SK-N-SH treated with all-trans-retinoic acid at 6 μM for 48 hours (cell line): Measurements from ENCODE around the gene CD40.
A peak's percentile ranks its signal among the peaks of the same experiment; 100 is the strongest.

Experiments
- ATAC-seq: fragments of 200-7000 bp; cut with Tn5 transposase; 3 replicates; pipeline ENCODE4 v1.9.1; 2020; ENCODE audit warnings: mild to moderate bottlenecking, moderate library complexity
- ARNTL ChIP-seq: fragments of 450-650 bp; formaldehyde crosslinking; IDR thresholded peaks from 2 replicates; pipeline ENCODE4 v1.5.0; 2020; ENCODE audit warnings: low read depth, mild to moderate bottlenecking, moderate library complexity, borderline replicate concordance
- BACH2 ChIP-seq: fragments of 250-450 bp; sonication (Bioruptor Pico); IDR thresholded peaks from 2 replicates; pipeline ENCODE4 v1.9.0; 2021; ENCODE audit warnings: mild to moderate bottlenecking, borderline replicate concordance
- CSDC2 ChIP-seq: fragments of 250-450 bp; sonication (Bioruptor Pico); IDR thresholded peaks from 2 replicates; pipeline ENCODE4 v1.5.0; 2020; ENCODE audit warnings: mild to moderate bottlenecking, moderate library complexity
- ESRRG ChIP-seq: fragments of 250-450 bp; sonication (Bioruptor Pico); IDR thresholded peaks from 2 replicates; pipeline ENCODE4 v1.6.1; 2021; ENCODE audit warnings: mild to moderate bottlenecking
- GLIS3 ChIP-seq: fragments of 250-450 bp; sonication (Bioruptor Pico); IDR thresholded peaks from 2 replicates; pipeline ENCODE4 v1.5.0; 2020; ENCODE audit warnings: mild to moderate bottlenecking, moderate library complexity
- ISL1 ChIP-seq: fragments of 250-450 bp; sonication (Bioruptor Pico); IDR thresholded peaks from 2 replicates; pipeline ENCODE4 v2.1.2; 2022; ENCODE audit warnings: mild to moderate bottlenecking, moderate library complexity
- OSR1 ChIP-seq: fragments of 250-450 bp; sonication (Bioruptor Pico); IDR thresholded peaks from 2 replicates; pipeline ENCODE4 v1.8.0; 2022; ENCODE audit warnings: moderate library complexity, mild to moderate bottlenecking, inconsistent platforms
- SNAI2 ChIP-seq: fragments of 250-450 bp; sonication (Bioruptor Pico); IDR thresholded peaks from 2 replicates; pipeline ENCODE4 v1.5.0; 2020; ENCODE audit warnings: mild to moderate bottlenecking, moderate library complexity
- TCF4 ChIP-seq: fragments of 250-450 bp; sonication (Bioruptor Pico); IDR thresholded peaks from 2 replicates; pipeline ENCODE4 v1.8.0; 2021; ENCODE audit warnings: mild to moderate bottlenecking, moderate library complexity, borderline replicate concordance
- TOX ChIP-seq: fragments of 250-450 bp; sonication (Bioruptor Pico); IDR thresholded peaks from 2 replicates; pipeline ENCODE4 v1.8.0; 2021; ENCODE audit warnings: mild to moderate bottlenecking, moderate library complexity, borderline replicate concordance
- ZC3H10 ChIP-seq: fragments of 250-450 bp; sonication (Bioruptor Pico); IDR thresholded peaks from 2 replicates; pipeline ENCODE4 v1.5.1; 2021; ENCODE audit warnings: mild to moderate bottlenecking, moderate library complexity
- ZFP3 ChIP-seq: fragments of 250-450 bp; sonication (Bioruptor Pico); IDR thresholded peaks from 2 replicates; pipeline ENCODE4 v1.5.0; 2020; ENCODE audit warnings: mild to moderate bottlenecking, moderate library complexity
- ZFP30 ChIP-seq: fragments of 450-650 bp; formaldehyde crosslinking; IDR thresholded peaks from 2 replicates; pipeline ENCODE4 v1.5.0; 2022; ENCODE audit warnings: mild to moderate bottlenecking, moderate library complexity
- ZNF565 ChIP-seq: fragments of 450-650 bp; formaldehyde crosslinking; conservative IDR thresholded peaks from 2 replicates; pipeline ENCODE4 v1.5.0; 2020; ENCODE audit warnings: low read depth, mild to moderate bottlenecking, moderate library complexity
- ZNF70 ChIP-seq: fragments of 450-650 bp; formaldehyde crosslinking; IDR thresholded peaks from 2 replicates; pipeline ENCODE4 v1.5.0; 2020; ENCODE audit warnings: mild to moderate bottlenecking, moderate library complexity
- ZNF8 ChIP-seq: fragments of 450-650 bp; formaldehyde crosslinking; IDR thresholded peaks from 2 replicates; pipeline ENCODE4 v1.5.0; 2020; ENCODE audit warnings: mild to moderate bottlenecking, moderate library complexity
- TF ChIP-seq, protein P1 (sequence below): fragments of 250-450 bp; sonication (Bioruptor Pico); IDR thresholded peaks from 2 replicates; pipeline ENCODE4 v1.5.0; 2020; ENCODE audit warnings: mild to moderate bottlenecking, moderate library complexity
- TF ChIP-seq, protein P2 (sequence below): fragments of 250-450 bp; sonication (Bioruptor Pico); IDR thresholded peaks from 2 replicates; pipeline ENCODE4 v1.5.1; 2020; ENCODE audit warnings: low read depth, mild to moderate bottlenecking, moderate library complexity
- TF ChIP-seq, protein P3 (sequence below): fragments of 250-450 bp; sonication (Bioruptor Pico); IDR thresholded peaks from 2 replicates; pipeline ENCODE4 v1.5.1; 2021; ENCODE audit warnings: mild to moderate bottlenecking, moderate library complexity
- TF ChIP-seq, protein P4 (sequence below): fragments of 250-450 bp; sonication (Bioruptor Pico); IDR thresholded peaks from 2 replicates; pipeline ENCODE4 v1.8.0; 2021; ENCODE audit warnings: low read depth, mild to moderate bottlenecking, moderate library complexity, borderline replicate concordance
- TF ChIP-seq, protein P5 (sequence below): fragments of 250-450 bp; sonication (Bioruptor Pico); IDR thresholded peaks from 2 replicates; pipeline ENCODE4 v1.8.0; 2020; ENCODE audit warnings: mild to moderate bottlenecking, moderate library complexity, borderline replicate concordance

CD40 gene

DNA sequence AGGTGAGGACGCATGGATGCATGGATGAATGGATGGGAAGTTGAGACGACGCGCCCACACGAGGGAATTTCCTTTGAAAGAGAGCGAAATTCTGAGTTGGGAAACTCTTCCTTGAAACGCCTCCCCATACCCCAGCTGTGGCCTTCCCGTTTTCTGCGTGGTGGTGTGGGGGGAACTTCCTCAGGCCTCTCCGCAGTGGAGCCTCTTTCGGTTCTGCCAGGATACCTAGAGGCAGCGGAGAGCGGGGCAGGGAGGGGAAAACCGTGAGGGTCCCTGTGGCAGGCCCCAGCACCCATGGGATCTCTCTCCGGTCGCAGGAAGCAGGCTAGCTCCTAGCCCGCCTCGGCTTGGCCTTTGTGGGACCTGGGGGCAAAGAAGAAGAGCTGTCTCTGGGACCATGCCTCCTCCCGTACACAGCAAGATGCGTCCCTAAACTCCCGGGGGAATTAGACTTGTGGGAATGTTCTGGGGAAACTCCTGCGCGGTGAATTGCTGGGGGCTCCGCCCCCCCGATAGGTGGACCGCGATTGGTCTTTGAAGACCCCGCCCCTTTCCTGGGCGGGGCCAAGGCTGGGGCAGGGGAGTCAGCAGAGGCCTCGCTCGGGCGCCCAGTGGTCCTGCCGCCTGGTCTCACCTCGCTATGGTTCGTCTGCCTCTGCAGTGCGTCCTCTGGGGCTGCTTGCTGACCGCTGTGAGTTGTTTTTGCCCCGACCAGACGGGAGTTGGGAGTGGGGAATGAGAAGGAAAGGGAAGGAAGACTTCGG, at the start of gene CD40:
Gene CD40, plus strand, starts transcription at position 611 of the 764 bp plus-strand sequence. Its CDS starts 30 bp downstream, at position 641.
- TF ChIP-seq, protein P1, sequence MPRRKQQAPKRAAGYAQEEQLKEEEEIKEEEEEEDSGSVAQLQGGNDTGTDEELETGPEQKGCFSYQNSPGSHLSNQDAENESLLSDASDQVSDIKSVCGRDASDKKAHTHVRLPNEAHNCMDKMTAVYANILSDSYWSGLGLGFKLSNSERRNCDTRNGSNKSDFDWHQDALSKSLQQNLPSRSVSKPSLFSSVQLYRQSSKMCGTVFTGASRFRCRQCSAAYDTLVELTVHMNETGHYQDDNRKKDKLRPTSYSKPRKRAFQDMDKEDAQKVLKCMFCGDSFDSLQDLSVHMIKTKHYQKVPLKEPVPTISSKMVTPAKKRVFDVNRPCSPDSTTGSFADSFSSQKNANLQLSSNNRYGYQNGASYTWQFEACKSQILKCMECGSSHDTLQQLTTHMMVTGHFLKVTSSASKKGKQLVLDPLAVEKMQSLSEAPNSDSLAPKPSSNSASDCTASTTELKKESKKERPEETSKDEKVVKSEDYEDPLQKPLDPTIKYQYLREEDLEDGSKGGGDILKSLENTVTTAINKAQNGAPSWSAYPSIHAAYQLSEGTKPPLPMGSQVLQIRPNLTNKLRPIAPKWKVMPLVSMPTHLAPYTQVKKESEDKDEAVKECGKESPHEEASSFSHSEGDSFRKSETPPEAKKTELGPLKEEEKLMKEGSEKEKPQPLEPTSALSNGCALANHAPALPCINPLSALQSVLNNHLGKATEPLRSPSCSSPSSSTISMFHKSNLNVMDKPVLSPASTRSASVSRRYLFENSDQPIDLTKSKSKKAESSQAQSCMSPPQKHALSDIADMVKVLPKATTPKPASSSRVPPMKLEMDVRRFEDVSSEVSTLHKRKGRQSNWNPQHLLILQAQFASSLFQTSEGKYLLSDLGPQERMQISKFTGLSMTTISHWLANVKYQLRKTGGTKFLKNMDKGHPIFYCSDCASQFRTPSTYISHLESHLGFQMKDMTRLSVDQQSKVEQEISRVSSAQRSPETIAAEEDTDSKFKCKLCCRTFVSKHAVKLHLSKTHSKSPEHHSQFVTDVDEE (CRISPR knock-in tag) = no peak
- no peak for TF ChIP-seq CSDC2
- ATAC-seq = no peak

DNA sequence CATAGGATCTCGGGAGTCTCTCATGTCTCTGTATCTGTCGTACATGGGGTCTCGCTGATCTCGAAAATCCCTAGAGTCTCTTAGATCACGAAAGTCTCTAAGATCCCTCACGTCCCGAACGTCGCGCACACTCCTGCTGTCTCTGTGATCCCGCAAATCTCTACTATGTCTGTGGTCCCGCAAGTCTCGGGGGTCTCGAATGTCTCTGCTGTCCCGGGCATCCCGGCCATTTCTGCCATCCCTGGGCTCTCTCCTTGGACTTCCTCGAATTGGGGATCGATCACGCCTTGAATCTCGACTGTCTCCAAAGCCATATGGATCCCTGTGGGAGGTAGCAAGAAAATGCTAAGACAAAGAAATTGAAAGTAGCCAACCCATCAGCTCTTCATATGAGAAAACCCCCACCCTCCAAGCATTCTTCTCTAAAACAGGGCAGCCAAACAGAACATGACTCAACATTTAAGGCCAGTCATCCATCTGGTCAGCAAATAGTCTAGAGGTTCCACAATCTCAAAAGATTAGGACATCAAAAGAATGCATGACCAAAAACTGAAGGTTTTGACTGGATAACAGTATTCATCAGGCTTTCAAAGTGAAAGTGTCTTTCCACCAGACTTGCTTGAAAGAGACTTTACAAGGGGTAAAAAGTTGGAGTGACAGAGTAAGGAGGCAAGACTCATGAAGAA, 47.8 kb upstream of the CD40 start:
- no peak for TF ChIP-seq ZC3H10 (CRISPR knock-in tag)
- no peak for TF ChIP-seq ZNF8
- no peak for TF ChIP-seq ZFP3 (CRISPR knock-in tag)
- TF ChIP-seq, protein P1 (CRISPR knock-in tag) = no peak
- no peak for TF ChIP-seq GLIS3
- TF ChIP-seq ZNF565 (CRISPR knock-in tag) = no peak
- TF ChIP-seq, protein P2, sequence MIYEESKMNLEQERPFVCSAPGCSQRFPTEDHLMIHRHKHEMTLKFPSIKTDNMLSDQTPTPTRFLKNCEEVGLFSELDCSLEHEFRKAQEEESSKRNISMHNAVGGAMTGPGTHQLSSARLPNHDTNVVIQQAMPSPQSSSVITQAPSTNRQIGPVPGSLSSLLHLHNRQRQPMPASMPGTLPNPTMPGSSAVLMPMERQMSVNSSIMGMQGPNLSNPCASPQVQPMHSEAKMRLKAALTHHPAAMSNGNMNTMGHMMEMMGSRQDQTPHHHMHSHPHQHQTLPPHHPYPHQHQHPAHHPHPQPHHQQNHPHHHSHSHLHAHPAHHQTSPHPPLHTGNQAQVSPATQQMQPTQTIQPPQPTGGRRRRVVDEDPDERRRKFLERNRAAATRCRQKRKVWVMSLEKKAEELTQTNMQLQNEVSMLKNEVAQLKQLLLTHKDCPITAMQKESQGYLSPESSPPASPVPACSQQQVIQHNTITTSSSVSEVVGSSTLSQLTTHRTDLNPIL (CRISPR knock-in tag) = no peak
- TF ChIP-seq, protein P3, sequence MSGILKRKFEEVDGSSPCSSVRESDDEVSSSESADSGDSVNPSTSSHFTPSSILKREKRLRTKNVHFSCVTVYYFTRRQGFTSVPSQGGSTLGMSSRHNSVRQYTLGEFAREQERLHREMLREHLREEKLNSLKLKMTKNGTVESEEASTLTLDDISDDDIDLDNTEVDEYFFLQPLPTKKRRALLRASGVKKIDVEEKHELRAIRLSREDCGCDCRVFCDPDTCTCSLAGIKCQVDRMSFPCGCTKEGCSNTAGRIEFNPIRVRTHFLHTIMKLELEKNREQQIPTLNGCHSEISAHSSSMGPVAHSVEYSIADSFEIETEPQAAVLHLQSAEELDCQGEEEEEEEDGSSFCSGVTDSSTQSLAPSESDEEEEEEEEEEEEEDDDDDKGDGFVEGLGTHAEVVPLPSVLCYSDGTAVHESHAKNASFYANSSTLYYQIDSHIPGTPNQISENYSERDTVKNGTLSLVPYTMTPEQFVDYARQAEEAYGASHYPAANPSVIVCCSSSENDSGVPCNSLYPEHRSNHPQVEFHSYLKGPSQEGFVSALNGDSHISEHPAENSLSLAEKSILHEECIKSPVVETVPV (CRISPR knock-in tag) = no peak
- no peak for TF ChIP-seq ESRRG (CRISPR knock-in tag)
- no peak for TF ChIP-seq SNAI2 (CRISPR knock-in tag)
- TF ChIP-seq ARNTL = no peak
- no peak for TF ChIP-seq ZNF70 (CRISPR knock-in tag)
- TF ChIP-seq BACH2 (CRISPR knock-in tag) = no peak
- no peak for TF ChIP-seq ISL1 (CRISPR knock-in tag)
- no peak for TF ChIP-seq TCF4 (CRISPR knock-in tag)
- TF ChIP-seq OSR1 = no peak
- ATAC-seq = no peak; the same call in 1 of the 3 replicates

DNA sequence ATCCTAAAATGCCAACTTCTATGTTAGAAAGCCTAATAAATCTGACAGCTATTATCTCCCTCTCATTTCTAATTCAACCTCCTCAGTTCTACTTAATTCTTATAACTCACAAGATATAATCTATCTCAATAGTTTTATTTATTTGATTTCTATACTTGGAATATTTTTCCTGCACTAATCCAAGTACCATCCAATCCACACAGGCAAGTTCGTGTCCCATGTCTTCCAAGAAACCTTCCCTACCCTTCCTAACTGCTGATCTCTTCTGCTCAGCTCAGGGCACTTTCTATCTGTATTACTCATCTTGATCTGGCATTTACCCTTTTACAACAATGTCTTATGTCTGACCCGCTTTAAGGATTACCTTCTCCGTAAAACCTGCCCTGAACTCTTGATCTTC, 46.5 kb upstream of the CD40 start:
- peak; percentile 47; the same call in 1 of the 3 replicates for ATAC-seq
- TF ChIP-seq, protein P4, sequence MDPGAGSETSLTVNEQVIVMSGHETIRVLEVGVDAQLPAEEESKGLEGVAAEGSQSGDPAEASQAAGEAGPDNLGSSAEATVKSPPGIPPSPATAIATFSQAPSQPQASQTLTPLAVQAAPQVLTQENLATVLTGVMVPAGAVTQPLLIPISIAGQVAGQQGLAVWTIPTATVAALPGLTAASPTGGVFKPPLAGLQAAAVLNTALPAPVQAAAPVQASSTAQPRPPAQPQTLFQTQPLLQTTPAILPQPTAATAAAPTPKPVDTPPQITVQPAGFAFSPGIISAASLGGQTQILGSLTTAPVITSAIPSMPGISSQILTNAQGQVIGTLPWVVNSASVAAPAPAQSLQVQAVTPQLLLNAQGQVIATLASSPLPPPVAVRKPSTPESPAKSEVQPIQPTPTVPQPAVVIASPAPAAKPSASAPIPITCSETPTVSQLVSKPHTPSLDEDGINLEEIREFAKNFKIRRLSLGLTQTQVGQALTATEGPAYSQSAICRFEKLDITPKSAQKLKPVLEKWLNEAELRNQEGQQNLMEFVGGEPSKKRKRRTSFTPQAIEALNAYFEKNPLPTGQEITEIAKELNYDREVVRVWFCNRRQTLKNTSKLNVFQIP (CRISPR knock-in tag) = no peak
- no peak for TF ChIP-seq ZFP3 (CRISPR knock-in tag)
- TF ChIP-seq ZNF565 (CRISPR knock-in tag) = no peak
- no peak for TF ChIP-seq TOX (CRISPR knock-in tag)
- no peak for TF ChIP-seq ZFP30 (CRISPR knock-in tag)
- no peak for TF ChIP-seq OSR1
- TF ChIP-seq, protein P5, sequence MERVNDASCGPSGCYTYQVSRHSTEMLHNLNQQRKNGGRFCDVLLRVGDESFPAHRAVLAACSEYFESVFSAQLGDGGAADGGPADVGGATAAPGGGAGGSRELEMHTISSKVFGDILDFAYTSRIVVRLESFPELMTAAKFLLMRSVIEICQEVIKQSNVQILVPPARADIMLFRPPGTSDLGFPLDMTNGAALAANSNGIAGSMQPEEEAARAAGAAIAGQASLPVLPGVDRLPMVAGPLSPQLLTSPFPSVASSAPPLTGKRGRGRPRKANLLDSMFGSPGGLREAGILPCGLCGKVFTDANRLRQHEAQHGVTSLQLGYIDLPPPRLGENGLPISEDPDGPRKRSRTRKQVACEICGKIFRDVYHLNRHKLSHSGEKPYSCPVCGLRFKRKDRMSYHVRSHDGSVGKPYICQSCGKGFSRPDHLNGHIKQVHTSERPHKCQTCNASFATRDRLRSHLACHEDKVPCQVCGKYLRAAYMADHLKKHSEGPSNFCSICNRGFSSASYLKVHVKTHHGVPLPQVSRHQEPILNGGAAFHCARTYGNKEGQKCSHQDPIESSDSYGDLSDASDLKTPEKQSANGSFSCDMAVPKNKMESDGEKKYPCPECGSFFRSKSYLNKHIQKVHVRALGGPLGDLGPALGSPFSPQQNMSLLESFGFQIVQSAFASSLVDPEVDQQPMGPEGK (CRISPR knock-in tag) = no peak
- no peak for TF ChIP-seq GLIS3
- TF ChIP-seq, protein P1 (CRISPR knock-in tag) = no peak
- TF ChIP-seq SNAI2 (CRISPR knock-in tag) = no peak
- TF ChIP-seq CSDC2 = no peak
